Measurements from ENCODE around the gene FRAS1. TPM values are rescaled to one million over a fixed set of nuclear protein-coding genes. Genes with fewer than 3 reads are reported as not detected.

FRAS1 gene
- polyA plus RNA-seq, 1 donor from 2014 or later = 2.8 TPM

DNA sequence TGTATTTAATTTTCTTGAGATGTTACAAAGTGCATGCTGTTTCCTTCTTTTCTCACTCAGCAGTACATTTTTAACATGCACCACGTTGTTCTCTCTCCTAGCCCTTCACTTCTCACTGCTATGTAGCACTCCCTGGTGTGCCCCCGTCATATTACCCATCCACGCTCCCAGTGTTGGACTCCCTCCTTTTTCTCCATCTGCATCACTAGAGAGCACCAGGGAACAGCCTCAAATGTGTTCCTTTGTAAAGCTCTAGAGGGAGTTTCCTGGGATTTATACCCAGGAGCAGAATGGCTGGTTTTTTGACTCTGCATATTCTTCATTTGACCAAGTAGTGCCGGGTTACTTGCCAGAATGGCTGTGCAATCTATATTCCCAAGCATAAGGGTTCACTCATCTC is 254.2 kb downstream of the FRAS1 start:
- no peaks in the 10 kb centered on the region for H3F3A ChIP-seq (ENCODE audit: insufficient read depth, low read length, poor library complexity, severe bottlenecking)
- H3K27me3 ChIP-seq (ENCODE audit: insufficient read depth, low read depth, low read length) = no peaks in the 10 kb centered on the region
- no peaks in the 10 kb centered on the region for H3K79me2 ChIP-seq (replicated peaks; ENCODE audit: insufficient read depth, low read length)
- no peak overlapping the region for H3K4me3 ChIP-seq (ENCODE audit: low read length)
- no peak overlapping the region for H3K27ac ChIP-seq (ENCODE audit: low read length)
- no peak overlapping the region for H2AFZ ChIP-seq (ENCODE audit: low read depth, low read length)
- no peaks in the 10 kb centered on the region for H4K20me1 ChIP-seq (ENCODE audit: insufficient read depth)
- no peak overlapping the region for H3K9ac ChIP-seq (ENCODE audit: low read length)
- TF ChIP-seq TAF1 (IDR thresholded peaks at IDR 0.05; ENCODE audit: low read depth) = no peak
- no peak for TF ChIP-seq MXI1 (conservative IDR thresholded peaks at IDR 0.05; ENCODE audit: poor library complexity, severe bottlenecking)
- no peak for TF ChIP-seq POLR2AphosphoS5 (IDR thresholded peaks at IDR 0.05)
- no peak for TF ChIP-seq SMC3 (conservative IDR thresholded peaks at IDR 0.05; ENCODE audit: poor library complexity)
- no peak for TF ChIP-seq EZH2 (IDR thresholded peaks at IDR 0.05; ENCODE audit: borderline replicate concordance, insufficient read depth, low read length, poor library complexity, severe bottlenecking)
- TF ChIP-seq, protein P1, sequence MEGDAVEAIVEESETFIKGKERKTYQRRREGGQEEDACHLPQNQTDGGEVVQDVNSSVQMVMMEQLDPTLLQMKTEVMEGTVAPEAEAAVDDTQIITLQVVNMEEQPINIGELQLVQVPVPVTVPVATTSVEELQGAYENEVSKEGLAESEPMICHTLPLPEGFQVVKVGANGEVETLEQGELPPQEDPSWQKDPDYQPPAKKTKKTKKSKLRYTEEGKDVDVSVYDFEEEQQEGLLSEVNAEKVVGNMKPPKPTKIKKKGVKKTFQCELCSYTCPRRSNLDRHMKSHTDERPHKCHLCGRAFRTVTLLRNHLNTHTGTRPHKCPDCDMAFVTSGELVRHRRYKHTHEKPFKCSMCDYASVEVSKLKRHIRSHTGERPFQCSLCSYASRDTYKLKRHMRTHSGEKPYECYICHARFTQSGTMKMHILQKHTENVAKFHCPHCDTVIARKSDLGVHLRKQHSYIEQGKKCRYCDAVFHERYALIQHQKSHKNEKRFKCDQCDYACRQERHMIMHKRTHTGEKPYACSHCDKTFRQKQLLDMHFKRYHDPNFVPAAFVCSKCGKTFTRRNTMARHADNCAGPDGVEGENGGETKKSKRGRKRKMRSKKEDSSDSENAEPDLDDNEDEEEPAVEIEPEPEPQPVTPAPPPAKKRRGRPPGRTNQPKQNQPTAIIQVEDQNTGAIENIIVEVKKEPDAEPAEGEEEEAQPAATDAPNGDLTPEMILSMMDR (IDR thresholded peaks at IDR 0.05; ENCODE audit: poor library complexity, severe bottlenecking) = no peak
- no peak for TF ChIP-seq EP300 (conservative IDR thresholded peaks at IDR 0.05; ENCODE audit: poor library complexity, severe bottlenecking)
- TF ChIP-seq, protein P2, sequence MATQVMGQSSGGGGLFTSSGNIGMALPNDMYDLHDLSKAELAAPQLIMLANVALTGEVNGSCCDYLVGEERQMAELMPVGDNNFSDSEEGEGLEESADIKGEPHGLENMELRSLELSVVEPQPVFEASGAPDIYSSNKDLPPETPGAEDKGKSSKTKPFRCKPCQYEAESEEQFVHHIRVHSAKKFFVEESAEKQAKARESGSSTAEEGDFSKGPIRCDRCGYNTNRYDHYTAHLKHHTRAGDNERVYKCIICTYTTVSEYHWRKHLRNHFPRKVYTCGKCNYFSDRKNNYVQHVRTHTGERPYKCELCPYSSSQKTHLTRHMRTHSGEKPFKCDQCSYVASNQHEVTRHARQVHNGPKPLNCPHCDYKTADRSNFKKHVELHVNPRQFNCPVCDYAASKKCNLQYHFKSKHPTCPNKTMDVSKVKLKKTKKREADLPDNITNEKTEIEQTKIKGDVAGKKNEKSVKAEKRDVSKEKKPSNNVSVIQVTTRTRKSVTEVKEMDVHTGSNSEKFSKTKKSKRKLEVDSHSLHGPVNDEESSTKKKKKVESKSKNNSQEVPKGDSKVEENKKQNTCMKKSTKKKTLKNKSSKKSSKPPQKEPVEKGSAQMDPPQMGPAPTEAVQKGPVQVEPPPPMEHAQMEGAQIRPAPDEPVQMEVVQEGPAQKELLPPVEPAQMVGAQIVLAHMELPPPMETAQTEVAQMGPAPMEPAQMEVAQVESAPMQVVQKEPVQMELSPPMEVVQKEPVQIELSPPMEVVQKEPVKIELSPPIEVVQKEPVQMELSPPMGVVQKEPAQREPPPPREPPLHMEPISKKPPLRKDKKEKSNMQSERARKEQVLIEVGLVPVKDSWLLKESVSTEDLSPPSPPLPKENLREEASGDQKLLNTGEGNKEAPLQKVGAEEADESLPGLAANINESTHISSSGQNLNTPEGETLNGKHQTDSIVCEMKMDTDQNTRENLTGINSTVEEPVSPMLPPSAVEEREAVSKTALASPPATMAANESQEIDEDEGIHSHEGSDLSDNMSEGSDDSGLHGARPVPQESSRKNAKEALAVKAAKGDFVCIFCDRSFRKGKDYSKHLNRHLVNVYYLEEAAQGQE (IDR thresholded peaks at IDR 0.05; ENCODE audit: borderline replicate concordance) = no peak
- TF ChIP-seq RAD21 (conservative IDR thresholded peaks at IDR 0.05) = no peak
- H3K9me3 ChIP-seq (ENCODE audit: low read length) = no peaks in the 10 kb centered on the region
- H3K4me2 ChIP-seq (ENCODE audit: low read length) = no peak overlapping the region
- H3K36me3 ChIP-seq (ENCODE audit: insufficient read depth, low read length) = no peaks in the 10 kb centered on the region
- H3K9me2 ChIP-seq (ENCODE audit: insufficient read depth, low read length) = no peaks in the 10 kb centered on the region

DNA sequence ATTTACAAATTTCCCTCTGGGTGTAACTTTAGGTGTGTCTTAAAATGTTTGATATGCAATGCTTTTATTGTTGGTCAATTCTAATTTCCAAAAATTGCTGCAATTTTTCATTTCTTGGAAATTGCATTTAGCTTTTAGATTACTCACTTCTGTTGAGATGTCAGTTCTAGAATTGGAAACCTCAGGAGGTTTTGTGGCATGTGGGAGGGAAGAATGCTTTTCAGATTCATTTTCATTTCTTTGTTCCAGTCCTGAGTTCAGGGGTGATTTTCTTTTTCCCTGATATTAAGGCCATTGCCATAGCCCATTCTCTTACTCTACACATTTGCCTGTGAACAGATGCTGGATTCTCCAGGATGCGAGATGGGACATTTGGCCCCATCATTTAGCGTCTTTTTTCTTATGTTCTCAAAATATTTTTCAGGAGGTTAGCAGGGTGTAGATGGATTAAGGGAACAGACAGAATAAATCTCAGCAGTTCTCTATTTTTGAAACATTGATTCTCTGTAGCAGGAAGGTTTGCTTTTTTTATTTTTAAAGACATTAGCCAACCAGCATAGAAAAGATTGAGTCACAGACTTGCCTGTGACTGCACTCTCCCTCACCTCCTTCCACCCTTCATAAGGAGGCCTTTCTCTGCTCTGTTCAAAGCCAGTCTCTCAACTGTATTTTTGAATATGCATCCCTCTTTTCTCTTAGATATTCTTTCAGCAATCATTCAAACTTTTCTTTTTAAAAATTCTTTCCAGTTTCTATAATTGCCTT is 256.0 kb downstream of the FRAS1 start:
- no peak overlapping the region for H3K4me2 ChIP-seq (ENCODE audit: low read length)
- no peaks in the 10 kb centered on the region for H4K20me1 ChIP-seq (ENCODE audit: insufficient read depth)
- H3K9me2 ChIP-seq (ENCODE audit: insufficient read depth, low read length) = no peaks in the 10 kb centered on the region
- H3K27ac ChIP-seq (ENCODE audit: low read length) = no peak overlapping the region
- no peak overlapping the region for H2AFZ ChIP-seq (ENCODE audit: low read depth, low read length)
- TF ChIP-seq MXI1 (conservative IDR thresholded peaks at IDR 0.05; ENCODE audit: poor library complexity, severe bottlenecking) = no peak
- no peak for TF ChIP-seq EP300 (conservative IDR thresholded peaks at IDR 0.05; ENCODE audit: poor library complexity, severe bottlenecking)
- no peak for TF ChIP-seq POLR2AphosphoS5 (IDR thresholded peaks at IDR 0.05)
- H3K9me3 ChIP-seq (ENCODE audit: low read length) = no peaks in the 10 kb centered on the region
- H3K79me2 ChIP-seq (replicated peaks; ENCODE audit: insufficient read depth, low read length) = no peaks in the 10 kb centered on the region
- H3K27me3 ChIP-seq (ENCODE audit: insufficient read depth, low read depth, low read length) = no peaks in the 10 kb centered on the region
- no peak overlapping the region for H3K4me3 ChIP-seq (ENCODE audit: low read length)
- no peak overlapping the region for H3K9ac ChIP-seq (ENCODE audit: low read length)
- no peaks in the 10 kb centered on the region for H3F3A ChIP-seq (ENCODE audit: insufficient read depth, low read length, poor library complexity, severe bottlenecking)
- no peaks in the 10 kb centered on the region for H3K36me3 ChIP-seq (ENCODE audit: insufficient read depth, low read length)

Measured in neural cell (in vitro differentiated cells).